ENCODE data around the gene ZNF107. TPM values are rescaled to one million over a fixed set of nuclear protein-coding genes. Genes with fewer than 3 reads are reported as not detected.
A peak's percentile ranks its signal among the peaks of the same experiment; 100 is the strongest.

The ZNF107 gene
- total and polyA plus RNA-seq, 2 donors (not counting 3 experiments of a cell fraction or from before 2014, with no cell fraction given): 0.77 to 5.8 TPM

GRCh38 chr7:64618785-64619456, 47.0 kb upstream of the ZNF107 start:
- Histone ChIP-seq H3K9me1 (replicated peaks; ENCODE audit: control insufficient read depth, extremely low read depth, insufficient read depth, low read length) (no peaks in the 10 kb centered on the region), H3K4me3 (replicated peaks in 1 of 3; ENCODE audit: insufficient read depth in 1 of 3, low read depth in 1 of 3, low read length in 3 of 3) (no peak overlapping the region), H2AFZ (ENCODE audit: low read depth, low read length) (no peak overlapping the region), H3K36me3 (ENCODE audit: control insufficient read depth in 2 of 2, extremely low read depth in 1 of 2, insufficient read depth in 2 of 2, low read length in 2 of 2) (no peaks in the 10 kb centered on the region), H3K9ac (replicated peaks; ENCODE audit: extremely low read depth, insufficient read depth, low read length) (no peak overlapping the region), H3K4me1 (ENCODE audit: control insufficient read depth, extremely low read depth, insufficient read depth, low read length) (no peaks in the 10 kb centered on the region), H3K79me2 (ENCODE audit: control insufficient read depth, insufficient read depth, low read length) (no peaks in the 10 kb centered on the region), H3K4me2 (ENCODE audit: insufficient read depth, low read length) (no peak overlapping the region), H3K9me3 (replicated peaks; ENCODE audit: control insufficient read depth, insufficient read depth, low read length) (peaks cover 8% of the 10 kb centered on the region), H3K27me3 (ENCODE audit: control insufficient read depth in 2 of 2, insufficient read depth in 2 of 2, low read length in 2 of 2) (no peaks in the 10 kb centered on the region), H3K27ac (ENCODE audit: insufficient read depth, low read depth, low read length) (no peak overlapping the region), H4K20me1 (replicated peaks; ENCODE audit: control insufficient read depth, extremely low read depth, insufficient read depth, low read length) (no peaks in the 10 kb centered on the region)
- ChIA-PET CTCF (no interaction called here), POLR2A (no interaction called here)
- DNase-seq (ENCODE audit: low read depth, low spot score) (peak; percentile 41), FAIRE-seq (peak; percentile 49)
- no TSS peak for BruUV-seq (replicated peaks)
- intact Hi-C loops (cut with micrococcal nuclease): no loop called here
- dilution Hi-C loops (cut with MboI; ENCODE audit: extremely low pct_ligation_motif_present, low sequenced_read_pairs): no loop called here
- TF ChIP-seq CTCF (IDR thresholded peaks at IDR 0.05; ENCODE audit: extremely low read depth in 1 of 2, insufficient read depth in 1 of 2, low read depth in 1 of 2, low read length in 2 of 2) (peak; percentile 19 to 21), MYC (IDR thresholded peaks at IDR 0.05; ENCODE audit: low read depth, low read length) (no peak)

GRCh38 chr7:64619705-64620104, 46.2 kb upstream of the ZNF107 start:
- ChIA-PET POLR2A (no interaction called here), CTCF (no interaction called here)
- no peaks in the 10 kb centered on the region for H3K79me2 ChIP-seq (ENCODE audit: control insufficient read depth, insufficient read depth, low read length)
- H3K4me3 ChIP-seq (replicated peaks in 1 of 3; ENCODE audit: insufficient read depth in 1 of 3, low read depth in 1 of 3, low read length in 3 of 3): no peak overlapping the region
- TF ChIP-seq EZH2 (IDR thresholded peaks at IDR 0.05; ENCODE audit: borderline replicate concordance, low read depth, low read length, severe bottlenecking) (no peak), POLR2AphosphoS5 (IDR thresholded peaks at IDR 0.05; ENCODE audit: insufficient read depth, low read depth, low read length) (no peak), JUN (IDR thresholded peaks at IDR 0.05; ENCODE audit: borderline replicate concordance, insufficient read depth, insufficient read length, low read depth) (no peak), GATA2 (IDR thresholded peaks at IDR 0.05; ENCODE audit: insufficient read depth, insufficient read length, low read depth, low read length) (no peak), POLR2A (IDR thresholded peaks at IDR 0.05; ENCODE audit: low read depth, low read length) (no peak), CTCF (IDR thresholded peaks at IDR 0.05; ENCODE audit: extremely low read depth in 1 of 2, insufficient read depth in 1 of 2, low read depth in 1 of 2, low read length in 2 of 2) (no peak), FOS (IDR thresholded peaks at IDR 0.05; ENCODE audit: borderline replicate concordance, insufficient read depth, low read length) (no peak), MAX (IDR thresholded peaks at IDR 0.05; ENCODE audit: insufficient read depth, insufficient read length) (no peak), MYC (IDR thresholded peaks at IDR 0.05; ENCODE audit: low read depth, low read length) (no peak)
- no peak overlapping the region for H2AFZ ChIP-seq (ENCODE audit: low read depth, low read length)
- H3K27ac ChIP-seq (ENCODE audit: insufficient read depth, low read depth, low read length): no peak overlapping the region
- H3K9me1 ChIP-seq (replicated peaks; ENCODE audit: control insufficient read depth, extremely low read depth, insufficient read depth, low read length): no peaks in the 10 kb centered on the region
- no peaks in the 10 kb centered on the region for H3K36me3 ChIP-seq (ENCODE audit: control insufficient read depth in 2 of 2, extremely low read depth in 1 of 2, insufficient read depth in 2 of 2, low read length in 2 of 2)
- H3K4me2 ChIP-seq (ENCODE audit: insufficient read depth, low read length): no peak overlapping the region
- DNase-seq (ENCODE audit: low read depth, low spot score) (no peak), FAIRE-seq (no peak)
- peaks cover 8% of the 10 kb centered on the region for H3K9me3 ChIP-seq (replicated peaks; ENCODE audit: control insufficient read depth, insufficient read depth, low read length)
- dilution Hi-C loops (cut with MboI; ENCODE audit: extremely low pct_ligation_motif_present, low sequenced_read_pairs) (no loop called here), intact Hi-C loops (cut with micrococcal nuclease) (no loop called here)
- no TSS peak for BruUV-seq (replicated peaks)
- no peaks in the 10 kb centered on the region for H3K27me3 ChIP-seq (ENCODE audit: control insufficient read depth in 2 of 2, insufficient read depth in 2 of 2, low read length in 2 of 2)
- no peak overlapping the region for H3K9ac ChIP-seq (replicated peaks; ENCODE audit: extremely low read depth, insufficient read depth, low read length)
- H4K20me1 ChIP-seq (replicated peaks; ENCODE audit: control insufficient read depth, extremely low read depth, insufficient read depth, low read length): no peaks in the 10 kb centered on the region
- no peaks in the 10 kb centered on the region for H3K4me1 ChIP-seq (ENCODE audit: control insufficient read depth, extremely low read depth, insufficient read depth, low read length)
